ENCODE data around the gene SERPINA4.
"Not testable (repeated sequence)": the region's sequence is repeated elsewhere in the genome, so short reads cannot be mapped to it uniquely, and the experiment has no call there.

SERPINA4 gene

GRCh38 chr14:94572637-94573303 lies 11.5 kb downstream of the SERPINA4 start:
- no peak for DNase-seq (ENCODE audit: extremely low read depth, low read depth)
- TF ChIP-seq CTCF (IDR thresholded peaks at IDR 0.05; ENCODE audit: low read depth, low read length, missing control alignments), result no peak
- no peak overlapping the region for H3K4me3 ChIP-seq (replicated peaks; ENCODE audit: low read depth, low read length)

- DNase-seq (ENCODE audit: extremely low read depth, low read depth), result no peak
- H3K4me3 ChIP-seq (replicated peaks; ENCODE audit: low read depth, low read length), result no peak overlapping the region
- TF ChIP-seq CTCF (IDR thresholded peaks at IDR 0.05; ENCODE audit: low read depth, low read length, missing control alignments), result no peak
Observed at GRCh38 chr14:94573475-94574277, 12.4 kb downstream of the SERPINA4 start.

- H3K4me3 ChIP-seq (replicated peaks; ENCODE audit: low read depth, low read length), result no peak overlapping the region
- TF ChIP-seq CTCF (IDR thresholded peaks at IDR 0.05; ENCODE audit: low read depth, low read length, missing control alignments), result no peak
- DNase-seq (ENCODE audit: extremely low read depth, low read depth), result no peak
Observed at GRCh38 chr14:94574336-94574735, 13.1 kb downstream of the SERPINA4 start.

- H3K4me3 ChIP-seq (replicated peaks; ENCODE audit: low read depth, low read length), result no peak overlapping the region
- TF ChIP-seq CTCF (IDR thresholded peaks at IDR 0.05; ENCODE audit: low read depth, low read length, missing control alignments), result no peak
- no peak for DNase-seq (ENCODE audit: extremely low read depth, low read depth)
Observed at GRCh38 chr14:94575730-94576585, 14.7 kb downstream of the SERPINA4 start.

GRCh38 chr14:94577472-94577871 lies 16.2 kb downstream of the SERPINA4 start:
- DNase-seq (ENCODE audit: extremely low read depth, low read depth), result not testable (repeated sequence)

GRCh38 chr14:94578712-94579111 lies 17.5 kb downstream of the SERPINA4 start:
- TF ChIP-seq CTCF (IDR thresholded peaks at IDR 0.05; ENCODE audit: low read depth, low read length, missing control alignments), result no peak
- DNase-seq (ENCODE audit: extremely low read depth, low read depth), result no peak
- H3K4me3 ChIP-seq (replicated peaks; ENCODE audit: low read depth, low read length), result no peak overlapping the region

More at GRCh38 chr14:94577472-94577871, 16.2 kb downstream of the SERPINA4 start:
- H3K4me3 ChIP-seq (replicated peaks; ENCODE audit: low read depth, low read length), result not testable (repeated sequence)

All from HFF-Myc (cell line).